ENCODE results near the gene ARL15.

DNA sequence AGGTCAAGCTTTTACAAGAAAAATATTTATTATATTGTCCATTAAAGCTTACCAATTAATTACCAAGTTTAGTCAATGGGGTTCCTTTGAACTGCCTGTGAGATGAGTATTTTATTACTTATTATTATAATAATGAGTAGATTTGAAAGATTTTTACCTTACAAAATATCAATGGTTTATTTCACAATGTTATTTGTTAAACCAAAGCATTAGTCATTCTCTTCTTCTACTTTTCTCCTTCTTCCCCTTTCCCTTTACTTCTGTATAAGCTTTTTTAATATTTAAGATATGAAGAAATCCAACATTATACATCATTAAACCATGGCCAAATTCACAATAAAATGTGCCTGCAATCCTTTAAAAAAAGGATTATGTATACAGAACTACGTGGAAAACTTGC is 369.5 kb downstream of the ARL15 start:
- TF ChIP-seq EZH2 (IDR thresholded peaks at IDR 0.05; ENCODE audit: insufficient read depth, poor library complexity, severe bottlenecking) (no peak), EZH2phosphoT487 (IDR thresholded peaks at IDR 0.05; ENCODE audit: insufficient read depth, low read depth) (no peak)
